ENCODE data around the gene CACNA1A.

GRCh38 chr19:13187419-13187818 is 318.9 kb downstream of the CACNA1A start:
- TF ChIP-seq CTCF (IDR thresholded peaks at IDR 0.05) = no peak
- no peak for TF ChIP-seq POLR2A (IDR thresholded peaks at IDR 0.05)

Data from esophagus squamous epithelium (tissue), 4 donors.